Lower lobe of right lung (tissue), 2 donors: ENCODE data around the gene WASF3. TPM values are rescaled to one million over a fixed set of nuclear protein-coding genes. Genes with fewer than 3 reads are reported as not detected.

Experiments
- ATAC-seq, 2 donors: fragments of 200-7000 bp; cut with Tn5 transposase; one replicate each; pipeline ENCODE4 v1.9.1; 2020 to 2022; ENCODE audit warnings: mild to moderate bottlenecking in 2 of 2, moderate library complexity in 2 of 2
- DNase-seq: peaks from one replicate; pipeline ENCODE4 v3.0.0-alpha.2; 2020
- H3K27ac ChIP-seq: fragments of 200-600 bp; one replicate; pipeline ENCODE4 v1.8.0; 2022
- H3K27me3 ChIP-seq: fragments of 200-600 bp; one replicate; pipeline ENCODE4 v1.8.0; 2022; ENCODE audit warnings: low read depth
- H3K36me3 ChIP-seq: fragments of 200-600 bp; one replicate; pipeline ENCODE4 v1.8.0; 2022; ENCODE audit warnings: mild to moderate bottlenecking
- H3K4me1 ChIP-seq: fragments of 200-600 bp; one replicate; pipeline ENCODE4 v1.8.0; 2022
- H3K4me3 ChIP-seq: fragments of 200-600 bp; one replicate; pipeline ENCODE4 v1.8.0; 2022; ENCODE audit warnings: mild to moderate bottlenecking
- H3K9me3 ChIP-seq: fragments of 200-600 bp; one replicate; pipeline ENCODE4 v1.8.0; 2022
- CTCF ChIP-seq: fragments of 200-600 bp; IDR thresholded peaks from one replicate; pipeline ENCODE4 v1.8.0; 2022; ENCODE audit warnings: antibody characterized with exemption, mild to moderate bottlenecking
- intact Hi-C: fragments of 100-400 bp; cut with DNase I; formaldehyde crosslinking; loops from one replicate; pipeline ENCODE4 v1.11.0; 2022
- total RNA-seq: library from RNA; stranded (reverse); fragmentation: NEBNext Ultra II Directional; extraction: Animal tissue kit (Norgen Biotek cat#: 25700); gene quantifications from one replicate; pipeline ENCODE4 v1.2.1, GENCODE V29; 2021
- donor health status: DM: no; HTN: yes; CAD: no; lungs with severe emphysema.

The WASF3 gene
- total RNA-seq, 1 donor from 2014 or later: 15.4 TPM

- no peaks in the 10 kb centered on the region for H3K9me3 ChIP-seq
- no peaks in the 10 kb centered on the region for H3K4me1 ChIP-seq
- ATAC-seq (peak in 1 of 2 donors; percentile 31), DNase-seq (no peak)
- no peaks in the 10 kb centered on the region for H3K36me3 ChIP-seq
- H3K27me3 ChIP-seq: no peaks in the 10 kb centered on the region
- intact Hi-C loops: no loop called here
- no peak overlapping the region for H3K27ac ChIP-seq
- TF ChIP-seq CTCF: no peak
- H3K4me3 ChIP-seq: no peak overlapping the region
These were observed 58.6 kb downstream of the WASF3 start for GRCh38 chr13:26616126-26616525.

GRCh38 chr13:26618726-26619125, 61.2 kb downstream of the WASF3 start:
- ATAC-seq (no peak), DNase-seq (no peak)
- no peaks in the 10 kb centered on the region for H3K36me3 ChIP-seq
- intact Hi-C loops: no loop called here
- no peak overlapping the region for H3K27ac ChIP-seq
- no peaks in the 10 kb centered on the region for H3K4me1 ChIP-seq
- H3K9me3 ChIP-seq: peaks cover under 1% of the 10 kb centered on the region
- H3K27me3 ChIP-seq: no peaks in the 10 kb centered on the region
- TF ChIP-seq CTCF: no peak
- no peak overlapping the region for H3K4me3 ChIP-seq

GRCh38 chr13:26619358-26619757, 61.9 kb downstream of the WASF3 start:
- Histone ChIP-seq H3K27ac (no peak overlapping the region), H3K9me3 (peaks cover 7% of the 10 kb centered on the region), H3K4me1 (no peaks in the 10 kb centered on the region), H3K36me3 (no peaks in the 10 kb centered on the region), H3K4me3 (no peak overlapping the region), H3K27me3 (no peaks in the 10 kb centered on the region)
- ATAC-seq (no peak), DNase-seq (no peak)
- intact Hi-C loops: no loop called here
- TF ChIP-seq CTCF: no peak

GRCh38 chr13:26621731-26622401, 64.4 kb downstream of the WASF3 start:
- Histone ChIP-seq H3K27me3 (no peaks in the 10 kb centered on the region), H3K36me3 (no peaks in the 10 kb centered on the region), H3K4me3 (no peak overlapping the region), H3K9me3 (peaks cover 16% of the 10 kb centered on the region), H3K4me1 (no peaks in the 10 kb centered on the region), H3K27ac (no peak overlapping the region)
- ATAC-seq (no peak), DNase-seq (no peak)
- TF ChIP-seq CTCF: no peak
- intact Hi-C loops: no loop called here

- intact Hi-C loops: no loop called here
- DNase-seq: no peak
- H3K9me3 ChIP-seq: peaks cover 16% of the 10 kb centered on the region
- H3K4me3 ChIP-seq: no peak overlapping the region
- H3K27me3 ChIP-seq: no peaks in the 10 kb centered on the region
- TF ChIP-seq CTCF: no peak
- no peak for ATAC-seq
- no peaks in the 10 kb centered on the region for H3K36me3 ChIP-seq
- H3K27ac ChIP-seq: no peak overlapping the region
- H3K4me1 ChIP-seq: no peaks in the 10 kb centered on the region
These were observed 65.6 kb downstream of the WASF3 start for GRCh38 chr13:26623125-26623524.
